GM19372 (cell line): ENCODE data around the gene STK24.

Experiments used
- ATAC-seq: cut with Tn5 transposase; IDR thresholded peaks from one replicate; pipeline ENCODE4 v1.9.1; 2021; ENCODE audit warnings: mild to moderate bottlenecking, low read depth, moderate library complexity; ENCODE audit not compliant: unreplicated experiment

The STK24 gene

DNA sequence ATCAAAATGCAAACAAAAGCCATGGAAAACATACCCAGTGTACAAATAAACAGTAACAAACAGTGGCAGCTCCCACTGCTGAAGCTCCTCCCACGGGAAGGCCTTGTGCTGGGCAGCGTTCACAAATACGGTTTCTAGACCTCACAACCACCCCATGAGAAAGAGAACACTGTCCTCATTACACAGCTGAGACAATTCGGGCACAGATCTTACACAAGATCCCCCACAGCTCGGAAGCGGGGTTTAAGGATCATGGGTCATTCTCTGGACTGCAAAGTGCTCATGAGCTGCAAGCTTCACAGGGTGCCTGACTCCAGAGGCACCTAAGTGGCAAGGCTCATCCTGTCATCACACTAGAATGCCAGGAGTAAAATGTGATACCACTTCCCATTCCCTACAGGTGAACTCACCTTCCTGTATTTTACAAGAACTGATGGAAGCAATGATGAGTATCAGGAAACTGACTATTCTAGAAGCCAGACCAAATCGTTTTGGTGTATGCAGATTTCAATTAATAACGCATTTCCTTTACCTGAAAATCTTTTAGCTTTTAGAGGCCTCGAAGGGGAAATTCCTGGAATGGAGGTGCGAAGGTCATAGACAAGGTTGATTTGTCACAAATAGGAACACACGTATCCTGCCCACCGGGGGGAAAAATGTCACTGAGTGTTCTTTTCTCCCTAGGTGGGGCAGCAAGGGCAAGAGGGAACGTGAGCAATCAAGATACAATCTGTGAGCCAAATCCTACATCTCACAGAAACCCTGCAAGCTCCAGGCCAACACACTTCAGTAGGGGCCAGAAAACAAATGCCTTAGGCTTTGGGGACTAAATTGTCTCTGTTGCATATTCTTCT, 41.2 kb downstream of the STK24 start:
- no peak for ATAC-seq

DNA sequence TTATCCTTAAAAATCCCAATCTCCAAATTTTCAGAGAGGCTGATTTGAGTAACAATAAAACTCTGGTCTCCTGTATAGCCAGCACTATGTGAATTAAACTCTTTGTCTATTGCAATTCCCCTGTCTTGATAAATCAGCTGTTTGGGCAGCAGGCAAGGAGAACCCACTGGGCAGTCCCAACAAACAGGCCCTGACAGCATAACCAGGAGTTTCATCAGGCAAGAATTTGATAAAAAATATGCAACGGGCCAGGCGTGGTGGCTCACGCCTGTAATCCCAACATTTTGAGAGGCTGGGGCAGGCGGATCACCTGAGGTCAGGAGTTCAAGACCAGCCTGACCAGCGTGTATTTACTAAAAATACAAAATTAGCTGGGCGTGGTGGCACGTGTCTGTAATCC, 42.1 kb downstream of the STK24 start:
- no peak for ATAC-seq

DNA sequence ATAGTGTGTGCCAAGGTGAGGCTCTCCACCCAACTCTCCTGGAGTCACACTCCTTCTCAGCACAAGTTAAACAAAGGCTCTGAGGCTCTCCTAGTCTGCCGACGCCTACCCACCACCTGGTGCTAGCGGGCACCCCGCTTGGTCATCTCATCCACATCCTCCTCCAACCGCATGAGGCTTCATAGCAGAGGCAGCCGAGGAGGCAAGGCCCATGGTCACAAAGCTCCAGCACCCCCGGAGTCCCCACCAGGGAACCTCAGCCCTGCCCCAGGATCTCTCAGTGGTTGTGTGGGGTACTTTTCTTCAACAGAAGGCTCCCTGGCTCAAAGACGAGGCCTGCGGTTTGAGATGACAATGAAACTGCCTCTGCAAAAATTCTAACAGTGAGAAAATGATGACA, 43.0 kb downstream of the STK24 start:
- ATAC-seq, result no peak

DNA sequence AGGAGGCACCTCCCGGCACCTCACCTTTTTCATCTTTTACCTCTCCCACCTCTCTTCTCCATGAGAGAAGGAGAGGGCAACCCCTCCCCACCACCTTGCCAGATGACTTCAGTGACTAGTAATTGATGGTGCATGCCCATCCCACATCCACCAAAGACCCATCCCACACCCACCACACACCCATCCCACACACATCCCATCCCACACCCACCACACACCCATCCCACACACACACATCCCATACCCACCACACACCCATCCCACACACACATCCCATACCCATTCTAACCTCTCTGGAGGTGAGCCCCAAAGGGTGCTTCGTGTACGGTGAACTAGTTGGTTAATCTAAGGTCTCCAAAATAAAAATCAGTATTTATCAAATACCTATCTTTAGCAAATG, 44.7 kb downstream of the STK24 start:
- no peak for ATAC-seq

DNA sequence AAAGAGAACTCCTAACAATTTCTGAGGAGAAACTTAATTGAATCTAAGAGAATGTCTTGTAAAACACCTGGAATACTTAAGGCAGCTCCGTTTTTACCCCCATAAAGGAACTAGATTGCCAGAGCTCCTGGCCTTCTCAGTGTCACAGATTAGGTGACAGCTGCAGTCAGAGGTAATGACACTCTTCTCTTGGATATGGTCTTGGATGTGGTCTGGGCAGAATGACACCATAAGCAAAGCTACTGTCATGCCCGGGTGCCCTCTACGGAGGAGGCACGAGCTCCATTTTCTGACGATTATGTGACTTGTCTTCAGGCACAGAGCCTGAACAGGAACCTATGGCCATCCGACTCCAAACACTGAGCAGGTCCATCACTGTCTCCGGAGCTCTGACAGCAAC, 46.7 kb downstream of the STK24 start:
- no peak for ATAC-seq

DNA sequence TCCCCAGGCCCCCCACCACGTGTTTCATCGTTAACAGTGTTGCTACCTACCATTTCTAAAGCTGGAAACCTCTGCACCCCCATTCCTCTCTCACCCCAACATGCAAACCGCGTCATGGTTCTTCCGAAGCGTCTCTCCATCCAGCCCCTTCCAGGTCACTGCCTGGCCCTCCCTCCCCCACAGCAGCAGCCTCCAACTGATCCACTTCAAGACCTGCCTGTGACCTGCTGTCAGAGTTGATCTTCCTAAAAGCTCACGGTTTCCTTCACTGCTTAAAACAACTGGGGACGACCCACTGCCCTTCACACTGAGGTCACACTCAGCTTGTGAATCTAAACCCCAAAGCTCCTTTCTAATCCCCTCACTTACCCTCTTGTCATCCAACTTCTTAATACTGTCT, 47.7 kb downstream of the STK24 start:
- ATAC-seq, result no peak

DNA sequence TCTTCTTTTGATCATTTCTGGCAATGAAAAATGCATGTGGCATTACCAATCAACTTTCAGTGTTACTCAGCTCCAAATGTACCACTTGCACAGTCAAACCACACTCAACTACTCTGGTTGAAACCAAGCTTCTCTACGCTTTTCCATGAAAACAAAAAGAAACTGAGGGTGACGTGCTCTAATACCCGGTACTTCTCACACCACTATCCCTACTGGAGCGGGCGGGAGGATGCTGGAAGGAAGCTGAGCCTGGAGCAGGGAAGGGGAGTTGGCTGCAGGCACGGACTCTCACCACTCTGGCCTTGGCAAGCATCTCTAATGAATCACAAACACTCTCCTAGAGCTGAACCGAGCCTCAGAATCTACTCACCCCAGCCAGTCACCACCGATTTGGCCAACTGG, 48.2 kb downstream of the STK24 start:
- no peak for ATAC-seq

DNA sequence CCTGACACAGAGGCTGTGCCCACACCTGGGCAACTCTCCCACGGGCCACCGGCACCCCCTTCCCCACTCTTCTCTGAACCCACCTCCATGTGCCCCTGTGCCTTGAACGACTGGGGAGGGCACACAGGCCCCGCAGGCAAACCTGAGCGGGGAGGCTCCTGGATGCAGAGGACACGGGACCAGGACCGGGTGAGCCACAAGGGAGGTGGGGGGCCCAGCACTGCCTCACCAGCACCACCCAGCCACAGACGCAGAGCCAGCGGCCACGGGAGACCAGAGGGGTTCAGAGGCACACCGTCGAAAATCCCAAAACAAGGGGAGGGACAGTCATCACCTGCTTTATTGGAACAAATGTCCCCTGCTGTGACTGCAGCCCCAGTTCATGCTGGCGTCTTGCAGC, 49.4 kb downstream of the STK24 start:
- ATAC-seq, result no peak

DNA sequence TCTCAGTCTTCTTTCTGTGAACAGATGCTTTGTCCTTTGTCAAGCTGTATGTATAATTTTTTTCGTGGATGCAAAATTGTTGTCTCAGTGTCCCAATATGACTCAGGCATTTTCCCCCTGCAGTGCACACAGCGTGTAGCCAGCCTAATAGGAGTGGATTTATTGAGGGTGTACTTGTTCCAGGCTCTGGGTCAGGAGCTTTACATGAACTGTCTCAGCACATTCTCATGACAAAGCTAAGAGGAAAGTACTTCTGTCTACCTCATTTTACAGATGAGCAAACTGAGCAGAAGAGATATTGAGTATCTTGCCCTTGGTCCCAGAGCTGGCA, 50.8 kb downstream of the STK24 start:
- no peak for ATAC-seq

DNA sequence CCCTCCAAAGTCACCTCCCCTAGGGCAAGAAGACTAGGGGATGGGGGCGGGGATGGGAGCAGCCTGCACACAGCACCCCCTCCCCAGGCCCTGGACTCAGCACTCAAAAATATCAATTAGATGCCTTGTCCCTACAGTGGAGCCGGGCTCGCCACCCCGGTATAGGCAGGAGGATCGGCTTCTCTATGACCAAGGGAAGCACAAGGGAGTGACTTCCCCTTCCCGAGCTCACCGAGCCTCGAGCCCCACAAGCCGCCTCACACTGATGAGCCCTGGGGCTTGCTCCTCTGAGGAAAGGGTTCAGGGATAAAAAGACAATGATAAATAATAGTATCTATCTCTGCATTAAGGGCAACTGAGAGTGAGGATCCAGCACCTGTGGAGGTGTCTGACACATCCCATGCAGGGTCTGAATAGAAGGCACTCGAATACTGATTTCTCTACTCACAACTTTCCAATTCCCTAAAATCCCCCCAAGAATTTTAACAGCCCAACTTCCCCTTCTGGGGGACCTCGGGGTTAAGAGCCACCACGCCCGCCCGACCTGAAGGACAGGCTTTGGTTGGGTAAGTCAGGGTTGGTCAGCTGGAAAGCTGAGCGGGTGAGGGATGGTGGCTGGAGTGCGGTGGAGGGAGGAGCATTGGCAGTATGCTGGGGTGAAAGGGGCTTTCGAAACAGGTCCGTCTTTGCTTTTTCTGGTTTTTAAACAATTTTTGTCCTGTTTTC, 51.3 kb downstream of the STK24 start:
- no peak for ATAC-seq

DNA sequence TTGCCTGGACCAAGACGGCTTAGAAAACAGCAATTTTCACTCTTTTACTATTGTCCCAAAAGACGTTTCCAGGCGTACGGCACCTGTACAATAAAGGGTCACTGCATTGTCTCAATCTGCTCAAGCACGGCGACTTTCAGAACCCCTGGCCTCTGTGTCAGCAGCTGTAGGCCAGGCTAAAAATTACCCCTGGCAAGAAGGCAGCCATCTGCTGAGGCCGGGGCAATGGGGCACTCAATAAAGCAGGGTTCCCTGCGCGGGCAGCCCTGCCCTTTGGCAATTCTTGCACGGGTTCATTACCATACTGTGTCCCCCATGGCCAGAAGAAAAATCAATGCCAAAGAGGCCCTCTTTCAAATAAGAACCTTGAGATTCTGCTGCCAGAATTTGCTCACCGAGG, 52.1 kb downstream of the STK24 start:
- no peak for ATAC-seq

DNA sequence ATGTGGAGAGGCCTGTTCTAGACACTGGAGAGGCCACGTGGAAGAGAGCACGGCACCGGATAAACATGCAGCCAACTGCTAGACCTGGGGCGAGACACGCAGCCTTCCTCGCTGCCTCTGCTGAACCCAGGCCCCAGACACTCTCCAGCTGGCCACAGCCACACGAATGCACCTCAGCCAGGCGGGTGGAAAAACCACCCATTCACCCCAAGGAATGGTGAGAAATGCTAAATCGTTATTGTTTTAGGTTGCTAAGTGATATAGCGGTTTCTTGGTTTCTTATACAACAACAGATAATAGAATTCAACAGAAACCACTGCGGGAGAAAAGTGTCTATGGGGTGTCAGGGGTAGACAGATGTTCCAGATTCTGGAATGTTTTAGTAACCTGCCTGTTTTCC, 52.5 kb downstream of the STK24 start:
- no peak for ATAC-seq

DNA sequence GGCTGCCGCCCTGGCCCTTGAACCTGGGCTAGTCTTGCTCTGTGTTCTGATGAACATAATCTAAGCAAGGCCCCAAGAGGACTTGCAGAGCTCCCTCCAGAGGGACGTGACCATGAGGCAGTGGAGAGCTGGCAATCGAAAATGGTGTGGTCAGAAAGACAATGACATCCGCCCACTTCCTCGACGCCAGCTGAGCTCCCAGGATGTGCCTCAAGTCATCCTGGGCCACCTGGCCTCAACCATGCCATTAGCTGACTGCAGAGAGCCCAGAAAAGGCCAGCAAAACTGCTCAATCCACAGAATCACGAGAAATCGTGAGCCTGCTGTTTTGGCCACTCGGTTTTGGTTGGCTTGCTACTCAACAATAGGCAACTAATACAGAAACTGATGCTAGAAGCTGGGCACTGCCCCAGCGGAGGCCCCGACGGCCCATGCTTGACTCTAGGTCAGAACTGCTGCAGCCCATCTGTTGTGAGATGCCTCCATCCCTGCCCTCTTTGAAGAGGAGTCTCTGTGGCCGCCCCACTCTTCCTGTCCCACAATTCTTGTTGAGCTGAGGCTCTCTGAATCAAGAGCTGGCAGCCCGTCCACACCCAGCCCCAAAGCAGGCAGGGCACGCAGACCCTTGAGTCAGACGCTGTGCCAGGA, 53.3 kb downstream of the STK24 start:
- ATAC-seq, result no peak

DNA sequence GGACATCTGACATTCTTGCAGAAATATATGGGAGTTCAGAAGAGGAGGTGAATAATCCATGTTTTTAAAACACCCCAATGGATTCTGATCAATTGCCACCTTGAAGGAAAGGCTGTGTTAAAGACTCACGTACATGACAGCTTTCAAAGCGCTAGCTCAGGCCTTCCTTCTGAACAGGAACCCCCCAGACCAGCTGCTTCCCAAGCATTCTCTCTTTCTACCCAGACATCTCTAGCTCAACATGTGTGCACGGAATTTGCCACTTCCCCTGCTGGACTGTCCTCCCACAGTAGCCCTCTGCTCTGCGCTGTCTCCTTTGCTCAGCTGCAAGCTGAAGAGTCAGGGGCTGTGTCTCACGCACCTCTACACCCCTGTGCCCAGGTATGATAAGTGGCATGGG, 54.5 kb downstream of the STK24 start:
- ATAC-seq, result no peak

DNA sequence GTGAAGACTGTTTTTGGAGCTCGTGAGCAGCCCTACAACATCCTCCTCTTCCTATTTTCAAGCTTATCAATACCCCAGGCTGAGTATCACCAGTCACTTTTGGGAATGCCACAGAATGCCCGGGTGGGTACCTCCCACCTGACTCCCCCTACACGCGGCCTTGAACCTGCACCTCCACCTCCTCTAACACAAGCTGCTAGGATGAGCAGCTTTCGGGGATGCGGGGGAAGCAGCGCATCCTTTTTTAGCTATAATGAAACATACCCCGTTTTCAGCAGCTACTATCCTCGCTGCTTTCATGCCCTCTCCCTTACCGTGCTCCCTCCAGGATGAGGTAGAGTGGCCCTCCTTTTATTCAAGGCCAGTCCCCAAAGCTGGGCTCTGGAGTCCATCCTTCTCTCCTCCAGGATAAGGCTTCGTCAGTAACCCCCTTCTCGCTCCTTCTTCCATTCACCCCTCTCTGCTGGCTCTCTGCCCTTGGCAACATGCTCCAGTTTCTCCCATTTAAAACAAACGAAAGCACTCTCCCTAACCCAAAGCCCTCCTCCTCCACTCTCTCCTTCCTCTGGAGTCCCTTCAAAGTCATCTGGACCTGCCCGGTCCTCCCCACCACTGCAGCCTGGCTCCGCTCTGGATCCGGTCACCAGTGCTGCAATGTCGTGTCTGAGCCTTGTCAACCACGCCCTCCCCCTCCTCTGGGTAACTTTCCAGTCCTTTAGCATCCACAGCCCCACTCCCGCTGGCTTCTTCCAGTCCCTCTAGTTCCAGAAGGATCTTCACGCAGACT, 55.3 kb downstream of the STK24 start:
- ATAC-seq, result no peak

DNA sequence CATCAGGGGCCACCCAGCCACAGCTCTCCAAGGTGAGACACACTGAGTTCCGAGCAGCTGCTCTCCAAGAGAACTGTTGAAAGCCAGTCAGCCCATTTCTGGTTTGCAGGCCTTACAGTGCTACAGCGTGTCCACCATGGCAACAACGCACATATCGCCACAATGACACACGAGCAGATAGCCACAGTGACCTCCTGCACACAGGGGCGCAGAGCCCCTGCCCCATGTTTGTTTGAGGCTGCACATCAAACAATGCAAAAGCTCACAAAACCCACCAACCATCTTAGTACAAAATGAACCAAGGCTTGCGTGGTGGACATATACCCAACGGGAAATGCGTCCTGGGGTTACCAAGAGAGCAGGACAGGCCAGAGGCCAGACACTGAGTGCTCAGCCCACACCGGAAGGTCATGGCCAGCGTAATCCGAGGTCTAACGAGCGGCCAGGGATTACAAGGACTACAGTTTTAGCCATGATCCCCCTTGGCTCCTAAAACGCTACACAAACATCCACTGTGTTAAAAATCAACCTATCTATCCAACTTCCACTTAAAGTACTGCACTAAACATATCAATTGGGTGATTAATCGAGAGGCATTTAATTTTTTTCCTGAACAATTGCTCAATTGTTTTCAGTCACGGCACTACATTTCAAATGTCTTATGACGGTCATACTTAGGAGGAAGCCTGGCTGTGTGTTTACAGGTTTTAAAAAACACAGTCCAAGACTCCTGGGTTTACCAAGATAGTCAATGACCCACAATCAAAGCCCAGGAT, 56.0 kb downstream of the STK24 start:
- no peak for ATAC-seq

DNA sequence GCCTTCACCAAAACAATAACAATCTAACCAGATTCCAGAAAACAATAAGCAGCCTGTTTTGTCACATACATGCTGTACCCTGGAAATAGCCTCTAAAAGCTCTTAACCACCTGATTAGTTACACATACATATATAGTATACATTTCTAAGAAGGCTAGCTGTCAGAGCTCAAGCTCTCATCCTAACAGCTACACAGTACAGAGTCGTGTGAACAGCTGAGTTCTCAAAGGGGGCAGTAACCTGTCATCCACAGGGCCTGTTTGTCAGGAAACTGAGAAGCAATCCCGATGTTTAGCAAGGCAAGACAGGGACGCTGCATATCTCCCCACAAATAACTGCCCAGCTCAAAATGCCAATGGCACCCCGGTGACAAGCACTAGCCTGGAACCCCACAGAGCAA, 56.9 kb downstream of the STK24 start:
- ATAC-seq, result no peak

DNA sequence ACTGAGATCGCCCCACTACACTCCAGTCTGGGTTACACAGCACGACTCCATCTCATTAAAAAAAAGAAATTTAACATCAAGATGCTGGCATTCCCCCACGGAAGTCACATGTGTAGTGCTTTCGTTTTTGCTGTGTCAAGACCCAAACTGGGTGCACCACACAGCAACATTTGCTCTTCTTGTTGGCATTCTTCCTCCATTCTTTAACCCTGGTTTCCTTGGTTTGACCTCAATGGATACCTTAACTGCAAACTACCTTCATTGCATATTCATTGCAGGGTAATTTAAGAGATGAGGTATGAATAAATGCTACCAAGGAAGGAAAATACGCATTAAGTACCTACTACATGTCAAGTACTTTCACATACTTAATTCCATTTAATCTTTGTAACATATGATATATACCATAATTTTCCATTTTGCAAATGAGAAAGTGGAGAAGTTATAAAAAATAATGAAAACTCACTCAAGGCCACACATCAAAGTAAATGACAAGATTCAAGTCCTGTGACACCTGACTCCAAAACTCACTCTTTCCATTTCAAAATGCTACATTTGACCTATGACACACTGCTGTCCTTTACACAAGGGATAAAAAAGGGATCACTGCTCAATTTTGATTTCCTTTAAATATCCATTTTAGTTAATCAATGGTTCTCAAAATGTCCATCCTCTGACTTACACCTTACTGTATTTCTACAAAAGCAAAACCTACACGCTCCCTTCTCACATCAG, 59.2 kb downstream of the STK24 start:
- ATAC-seq, result no peak

DNA sequence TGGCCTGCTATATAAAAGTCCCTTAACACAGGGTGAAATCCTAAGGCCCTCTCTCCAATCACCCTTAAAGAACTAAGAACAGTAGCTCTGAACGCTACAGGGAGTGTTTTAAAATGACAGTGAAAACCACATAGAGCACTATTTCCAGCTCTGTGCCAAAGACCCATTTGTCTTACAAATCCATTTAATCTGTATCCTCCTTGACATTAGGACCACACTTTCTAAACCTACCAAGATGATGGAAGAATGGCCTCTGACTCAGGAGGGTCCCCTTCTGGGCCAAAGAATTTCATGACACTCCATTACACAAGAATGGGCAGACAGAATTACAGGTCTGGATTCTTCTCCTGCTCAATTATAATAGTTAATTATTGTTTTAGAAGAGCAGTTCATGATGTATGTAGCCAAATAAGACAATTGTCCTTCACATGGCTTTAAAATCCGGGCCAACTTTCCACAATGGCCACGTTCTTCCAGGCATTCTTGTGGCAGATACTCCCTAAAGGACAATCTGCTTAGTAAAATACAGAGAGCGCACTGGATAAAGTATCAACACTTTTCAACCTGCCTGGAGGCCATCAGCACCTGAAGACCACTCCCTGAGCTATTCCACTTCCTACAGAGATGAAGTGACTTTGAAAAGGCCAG, 61.0 kb downstream of the STK24 start:
- ATAC-seq, result no peak
